ENCODE measurements around the gene ELMO1.
"Not testable (repeated sequence)": the region's sequence is repeated elsewhere in the genome, so short reads cannot be mapped to it uniquely, and the experiment has no call there.

The ELMO1 gene

DNA sequence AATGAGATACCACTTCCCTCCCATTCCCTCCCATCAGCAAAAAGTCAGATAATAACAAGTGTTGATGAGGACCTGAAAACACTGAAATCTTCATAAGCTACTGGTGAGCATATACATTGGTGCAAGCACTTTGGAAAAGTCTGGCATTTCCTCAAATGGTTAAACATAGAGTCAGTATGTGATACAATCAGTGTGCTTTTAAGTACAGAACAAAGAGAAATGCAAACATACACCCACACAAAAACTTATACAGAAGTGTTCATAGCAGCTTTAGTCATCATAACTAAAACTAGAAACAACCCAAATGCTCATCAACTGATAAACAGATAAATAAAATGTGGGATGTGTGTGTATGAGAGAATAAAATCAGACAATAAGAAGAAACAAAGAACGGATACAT is 261.9 kb downstream of the ELMO1 start:
- no peak for DNase-seq
- no peak for ATAC-seq

DNA sequence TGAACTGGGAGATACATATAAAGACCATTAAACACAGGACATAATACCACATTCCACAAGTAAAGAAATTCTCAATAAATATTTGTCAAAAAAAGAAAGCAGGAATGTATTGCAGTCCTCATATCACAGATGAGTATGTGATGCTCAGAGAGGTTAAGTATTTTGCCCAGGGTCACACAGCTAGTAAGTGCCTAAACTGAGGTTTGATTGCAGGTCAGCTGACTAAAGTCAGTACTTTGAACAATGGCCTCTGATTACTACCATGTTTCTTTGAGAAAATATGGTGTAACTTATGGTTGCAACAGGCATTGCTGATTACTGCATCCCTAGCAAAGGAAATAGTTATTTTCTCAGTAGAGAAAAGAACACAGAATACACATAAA is 267.1 kb downstream of the ELMO1 start:
- ATAC-seq: no peak
- no peak for DNase-seq

DNA sequence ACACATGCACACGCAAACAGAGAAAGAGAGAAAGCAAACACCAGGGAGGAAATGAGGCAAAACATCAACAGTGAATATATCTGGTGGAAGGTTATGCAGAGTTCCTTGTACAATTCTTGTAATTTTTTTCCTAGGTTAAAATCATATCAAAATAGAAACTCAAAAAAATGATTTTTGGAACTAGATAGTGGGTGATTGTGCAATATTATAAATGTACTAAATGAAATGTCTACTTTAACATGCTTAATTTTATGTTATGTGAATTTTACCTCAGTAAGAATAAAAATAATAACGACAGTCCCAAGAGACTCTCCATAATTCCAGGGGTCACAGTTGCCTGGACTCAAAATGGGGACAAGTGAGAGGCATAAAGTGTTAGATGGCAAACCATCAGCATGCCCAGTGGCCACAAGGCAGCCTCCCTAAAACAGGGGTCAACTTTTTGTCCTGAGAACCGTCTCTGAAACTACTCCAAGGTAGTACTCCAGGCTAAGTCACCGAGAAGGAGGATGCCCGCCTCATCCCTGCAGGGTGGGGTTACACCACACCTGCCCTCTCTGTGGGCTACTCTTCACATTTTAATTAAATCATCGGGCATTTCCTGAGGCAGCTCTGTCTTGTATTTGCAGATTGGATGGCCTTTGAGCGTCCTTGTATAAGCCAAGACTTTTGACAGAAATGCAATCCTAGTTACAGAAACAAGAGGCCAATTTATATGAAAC is 267.7 kb downstream of the ELMO1 start:
- DNase-seq (no peak), ATAC-seq (no peak)

DNA sequence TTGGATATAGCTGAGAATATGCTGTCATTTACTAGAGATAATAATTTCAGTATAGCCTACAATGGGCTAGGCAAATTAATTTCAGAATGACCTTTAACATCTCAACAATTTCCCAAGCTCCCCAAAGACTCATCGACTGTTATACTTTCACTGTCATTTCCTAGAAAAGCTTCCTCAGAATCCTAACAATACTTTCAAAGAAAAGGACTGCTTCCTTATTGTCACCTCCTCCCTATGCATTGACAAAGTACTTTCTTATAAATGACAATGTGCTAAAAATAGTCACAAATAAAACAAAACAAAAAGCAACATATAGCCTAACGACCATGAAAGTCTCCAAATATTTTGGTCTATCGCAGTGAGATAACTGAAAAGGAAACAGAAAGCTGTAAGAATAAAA is 272.6 kb downstream of the ELMO1 start:
- DNase-seq (no peak), ATAC-seq (no peak)

DNA sequence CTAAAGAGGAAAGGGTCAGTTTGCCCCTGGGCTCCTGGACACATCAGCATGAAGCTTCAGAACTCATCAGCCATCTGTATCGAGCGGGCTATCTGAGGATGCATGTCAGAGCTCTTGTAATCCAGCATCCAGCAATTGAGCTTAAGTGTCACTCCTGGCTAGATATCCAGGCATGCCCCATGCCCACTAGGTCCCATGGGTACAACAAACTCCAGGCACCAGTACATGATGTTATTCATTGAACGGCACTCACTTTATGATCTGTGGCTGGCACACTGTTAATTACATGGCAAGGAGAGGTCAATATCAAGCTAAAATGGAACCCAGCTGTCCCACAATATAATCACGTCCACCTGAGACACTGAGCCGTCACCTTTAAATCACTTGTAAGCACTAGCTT is 274.2 kb downstream of the ELMO1 start:
- no peak for ATAC-seq

DNA sequence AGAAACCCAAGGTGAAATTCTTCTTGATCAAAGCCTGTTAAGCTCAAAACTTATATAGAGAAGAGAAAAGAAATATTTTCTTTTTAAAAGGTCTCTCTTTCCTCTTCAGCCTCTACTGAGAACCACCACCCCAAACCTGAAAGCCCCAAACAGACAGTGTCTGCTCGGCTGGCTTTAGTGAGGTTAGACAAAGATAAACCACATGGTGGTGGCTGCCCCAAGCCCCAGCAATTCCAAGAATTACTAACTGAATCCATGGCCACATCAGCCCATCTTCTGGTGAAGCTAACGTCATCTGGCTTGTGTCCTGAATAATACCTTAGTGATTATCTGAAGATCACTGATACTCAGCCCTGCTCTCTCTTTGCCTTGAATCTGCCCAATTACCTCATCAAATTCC is 275.0 kb downstream of the ELMO1 start:
- ATAC-seq: no peak
- no peak for DNase-seq

More for the DNA sequence above, 274.2 kb downstream of the ELMO1 start:
- DNase-seq: no peak

DNA sequence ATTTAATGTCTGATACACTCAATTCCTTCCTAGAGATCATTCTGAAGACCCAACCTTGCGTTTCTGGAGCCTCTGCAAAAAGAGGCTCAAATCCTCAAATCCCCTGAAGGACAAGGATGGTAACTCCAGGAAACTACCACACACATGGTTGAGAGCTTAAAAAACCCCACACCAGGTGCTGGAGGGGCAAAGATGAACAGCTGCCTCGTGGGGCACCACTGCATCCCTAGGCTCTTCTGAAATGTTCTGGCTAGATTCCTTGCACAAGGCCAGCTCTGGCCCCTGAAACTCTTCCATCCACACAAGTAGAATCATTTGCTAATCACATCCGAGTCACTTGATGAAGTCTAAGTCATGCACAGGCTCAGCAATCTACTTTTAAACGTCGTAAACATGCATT is 286.6 kb downstream of the ELMO1 start:
- DNase-seq (no peak), ATAC-seq (no peak)

DNA sequence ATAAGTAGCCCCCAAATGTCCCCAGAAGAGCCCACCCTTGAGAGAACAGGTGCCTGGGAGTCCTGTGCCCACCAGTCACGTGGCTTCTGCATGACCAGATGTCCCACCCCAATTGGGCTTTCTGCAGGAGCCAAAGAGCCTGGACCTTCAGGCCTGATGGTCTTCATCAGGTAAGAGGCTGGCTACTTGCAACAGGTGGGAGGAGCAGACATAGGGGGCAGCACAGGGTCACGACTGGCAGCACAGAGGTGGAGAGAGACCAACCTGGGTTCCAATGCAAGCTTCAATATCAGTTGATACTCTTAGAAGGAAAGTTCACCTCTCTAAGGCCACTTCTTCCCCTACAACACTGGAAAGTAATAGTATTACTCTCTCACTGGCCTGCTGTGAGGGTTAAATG is 288.0 kb downstream of the ELMO1 start:
- no peak for DNase-seq
- ATAC-seq: no peak

DNA sequence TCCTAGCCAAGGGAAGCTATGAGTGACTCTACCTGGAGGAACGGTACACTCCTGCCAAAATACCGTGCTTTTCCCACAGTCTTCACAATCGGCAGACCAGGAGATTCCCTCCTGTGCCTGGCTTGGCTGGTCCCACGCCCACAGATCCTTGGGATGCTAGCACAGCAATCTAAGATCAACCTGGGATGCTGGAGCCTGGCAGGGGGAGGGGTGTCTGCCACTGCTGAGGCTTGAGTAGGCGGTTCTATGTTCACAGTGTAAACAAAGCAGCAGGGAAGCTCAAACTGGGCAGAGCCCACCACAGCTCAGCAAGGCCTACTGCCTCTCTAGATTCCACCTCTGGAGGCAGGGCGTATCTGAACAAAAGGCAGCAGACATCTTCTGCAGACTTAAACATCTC is 295.3 kb downstream of the ELMO1 start:
- ATAC-seq (no peak), DNase-seq (no peak)

DNA sequence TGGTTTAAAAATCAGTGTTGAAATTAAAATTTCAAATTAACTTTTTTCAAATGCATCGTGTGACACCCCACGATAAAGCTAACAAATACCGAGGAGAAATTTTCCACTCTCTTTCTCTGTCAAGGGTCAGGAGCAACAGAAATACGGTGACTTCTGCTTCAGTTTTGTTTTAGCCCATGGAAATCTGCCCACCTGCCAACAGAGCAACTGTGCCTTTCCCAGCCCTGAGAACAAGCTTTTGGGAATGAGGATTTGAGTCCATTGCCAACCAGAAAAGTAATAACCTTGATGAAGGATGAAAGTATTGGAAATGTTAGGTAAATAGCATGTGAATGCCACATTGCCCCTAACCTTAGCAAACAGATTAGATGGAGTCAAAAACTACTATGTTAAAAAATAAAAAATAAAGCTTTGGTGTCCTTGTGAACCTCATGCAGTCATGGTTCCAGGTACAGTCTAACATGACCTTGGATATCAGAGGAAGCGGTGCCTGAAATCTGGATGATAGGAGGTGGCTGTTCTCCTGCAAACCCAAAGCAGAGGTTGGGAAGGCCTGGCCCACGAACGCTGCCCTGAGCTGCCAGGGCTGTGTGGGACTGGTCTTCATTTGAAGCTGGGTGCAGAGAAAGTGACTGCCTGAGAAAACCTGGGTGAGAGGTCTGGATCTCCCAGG is 296.8 kb downstream of the ELMO1 start:
- DNase-seq (no peak), ATAC-seq (no peak)

DNA sequence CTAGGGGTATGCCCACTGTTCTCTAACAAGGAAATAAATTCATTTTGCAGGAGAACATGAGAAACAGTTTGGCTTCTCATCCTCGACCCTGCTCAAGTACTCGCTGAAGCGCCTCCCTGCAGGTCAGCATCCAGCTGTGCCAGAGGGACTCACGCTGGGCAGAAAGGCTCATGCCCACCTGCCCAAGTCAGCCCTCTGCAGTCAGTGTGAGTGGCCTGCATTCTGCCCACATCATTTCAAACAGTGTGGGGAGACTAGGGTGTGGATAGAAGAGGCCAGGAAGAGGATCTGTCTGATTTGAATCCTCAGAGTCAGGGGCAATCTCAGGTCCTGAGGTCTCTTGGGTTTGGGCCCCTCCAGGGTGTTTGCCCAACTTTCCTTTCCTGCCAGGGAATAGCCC is 297.8 kb downstream of the ELMO1 start:
- no peak for ATAC-seq

DNA sequence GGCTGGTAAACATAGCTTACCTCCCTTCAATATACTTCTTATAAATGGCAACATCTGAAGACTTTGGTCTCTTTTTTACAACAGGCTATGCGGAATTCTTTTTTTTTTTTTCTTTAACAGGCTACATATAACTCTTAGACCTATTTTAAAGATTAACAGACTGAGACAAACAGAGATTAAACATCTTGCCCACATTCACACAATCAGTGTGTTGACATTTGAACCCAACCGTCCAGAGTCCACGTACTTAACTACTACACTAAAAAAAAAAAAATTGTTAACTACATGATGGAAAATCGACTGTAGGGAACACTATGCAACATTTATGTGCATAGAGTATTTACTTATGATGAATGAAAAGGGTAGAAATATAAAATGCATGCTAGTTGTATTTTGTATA is 298.5 kb downstream of the ELMO1 start:
- no peak for DNase-seq
- no peak for ATAC-seq

More for the DNA sequence above, 297.8 kb downstream of the ELMO1 start:
- DNase-seq: no peak

DNA sequence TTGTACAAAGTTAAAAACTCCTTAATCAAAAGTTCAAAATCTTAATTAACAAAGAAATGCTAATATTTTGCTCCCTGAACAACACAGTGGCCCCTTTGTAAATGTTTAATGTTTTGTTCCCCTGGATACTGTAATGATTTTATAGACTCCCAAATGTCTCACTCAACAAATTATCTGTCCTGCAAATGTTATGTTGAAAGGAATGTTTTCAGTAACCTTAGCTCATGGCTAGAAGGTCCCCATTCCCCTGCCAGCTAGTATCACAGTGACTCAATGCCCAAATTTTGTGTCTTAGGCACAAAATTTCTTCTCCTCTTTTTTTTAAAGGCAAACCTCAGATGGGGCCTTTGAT is 298.9 kb downstream of the ELMO1 start:
- ATAC-seq (no peak), DNase-seq (no peak)

DNA sequence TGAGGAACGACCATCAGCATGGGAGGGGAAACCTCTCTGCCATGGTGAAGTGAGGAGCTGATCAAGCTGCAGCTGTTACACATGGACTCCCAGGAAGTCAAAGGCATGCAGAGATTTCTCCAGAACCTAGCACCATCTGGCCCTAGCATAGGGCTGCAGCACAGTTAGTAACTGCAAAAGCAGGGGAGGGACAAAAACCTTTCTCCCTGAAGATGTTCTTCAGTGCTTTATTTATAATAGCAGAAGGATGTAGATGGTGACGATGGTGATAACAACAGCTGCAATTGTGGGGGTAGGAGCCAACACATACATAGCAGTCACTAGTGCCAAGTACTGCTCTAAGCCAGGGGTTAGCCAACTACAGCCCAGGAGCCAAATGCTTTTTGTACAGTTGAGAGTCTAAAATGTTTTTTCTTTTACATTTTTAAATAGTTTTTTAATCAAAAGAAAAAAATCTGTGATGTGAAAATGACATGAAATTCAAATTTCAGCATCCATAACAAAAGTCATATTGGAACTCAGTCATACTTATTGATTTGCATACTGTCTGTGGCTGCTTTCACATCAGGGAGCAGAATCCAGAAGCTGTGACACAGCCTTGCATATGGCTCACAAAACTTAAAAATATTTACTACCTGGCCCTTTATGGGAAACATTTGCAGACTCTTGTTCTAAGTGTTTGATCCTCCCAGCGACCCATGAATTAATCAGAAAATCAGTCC is 299.5 kb downstream of the ELMO1 start:
- DNase-seq (no peak), ATAC-seq (no peak)

DNA sequence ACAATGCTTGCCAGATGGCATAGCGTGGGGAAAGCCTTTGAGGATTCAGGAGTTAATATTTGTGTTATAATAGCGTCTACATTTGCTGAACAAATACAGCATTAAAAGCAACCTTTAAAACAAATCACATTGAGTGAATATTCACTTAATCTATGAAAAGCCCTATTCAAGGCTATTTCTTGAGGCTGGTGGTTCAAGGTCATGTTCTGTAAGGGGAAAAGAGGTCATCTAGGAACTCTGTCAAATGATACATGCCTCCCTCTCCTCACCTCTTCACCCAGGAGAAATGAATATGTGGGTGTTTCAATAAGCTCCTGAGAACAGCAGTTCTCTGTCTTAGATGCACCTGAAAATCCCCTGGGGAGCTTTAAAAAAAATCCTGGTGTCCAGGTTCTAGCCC is 303.0 kb downstream of the ELMO1 start:
- ATAC-seq (no peak), DNase-seq (no peak)

DNA sequence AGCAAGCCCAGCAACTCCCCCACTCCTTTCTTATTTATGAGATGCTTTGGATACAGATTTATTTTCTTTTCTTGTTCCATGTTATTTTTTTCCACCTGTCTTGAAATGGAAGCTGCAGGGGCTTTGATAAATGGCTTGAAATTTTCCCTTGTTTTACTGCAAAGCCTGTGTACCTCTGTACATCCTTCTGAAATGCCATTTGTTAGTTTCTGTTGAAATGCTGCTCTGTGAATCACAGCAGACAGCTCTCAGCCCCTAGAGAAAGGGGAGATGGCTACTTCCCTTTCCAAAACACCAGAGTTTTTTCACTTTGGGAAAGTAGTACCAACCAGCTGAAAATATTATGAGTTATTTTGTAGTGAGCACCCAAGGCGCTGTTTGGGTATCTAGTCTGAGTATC is 304.2 kb downstream of the ELMO1 start:
- no peak for DNase-seq
- ATAC-seq: no peak

DNA sequence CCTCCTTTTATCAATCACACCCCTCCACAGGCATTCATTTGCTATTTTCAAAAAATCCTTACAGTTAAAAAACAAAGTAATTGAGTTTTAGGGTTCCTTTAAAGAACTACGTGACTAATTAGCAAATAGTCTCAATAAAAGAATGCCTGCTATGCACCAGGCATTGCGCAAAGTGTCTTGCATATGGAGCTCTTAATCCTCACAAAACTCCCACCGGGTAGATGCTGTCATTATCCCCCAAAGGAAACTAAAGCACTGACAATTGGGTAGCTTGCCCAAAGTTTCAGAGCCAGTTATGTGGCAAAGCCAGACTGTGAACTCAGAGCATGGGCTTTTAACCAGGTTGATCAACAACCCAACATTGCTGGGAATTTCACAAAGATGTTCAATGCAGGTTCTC is 305.7 kb downstream of the ELMO1 start:
- ATAC-seq (no peak), DNase-seq (no peak)

DNA sequence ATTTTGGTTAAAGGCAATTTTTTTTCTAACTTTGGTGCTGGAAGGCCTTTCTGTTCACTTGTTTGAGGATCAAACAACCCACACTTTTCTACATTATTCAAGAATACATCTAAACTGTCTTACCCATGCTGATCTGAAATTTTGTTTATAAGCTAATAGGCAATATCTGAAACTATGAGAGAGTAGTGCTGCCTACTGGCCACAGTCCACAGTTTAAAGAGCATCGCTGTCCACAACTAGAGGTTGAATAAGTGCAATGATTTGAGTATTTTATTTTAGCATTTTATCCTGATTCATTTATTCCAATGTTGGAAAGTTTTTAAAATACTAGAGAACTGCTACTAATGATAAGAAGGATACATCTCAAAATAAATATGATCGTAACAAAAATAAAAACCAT is 306.9 kb downstream of the ELMO1 start:
- ATAC-seq: no peak

DNA sequence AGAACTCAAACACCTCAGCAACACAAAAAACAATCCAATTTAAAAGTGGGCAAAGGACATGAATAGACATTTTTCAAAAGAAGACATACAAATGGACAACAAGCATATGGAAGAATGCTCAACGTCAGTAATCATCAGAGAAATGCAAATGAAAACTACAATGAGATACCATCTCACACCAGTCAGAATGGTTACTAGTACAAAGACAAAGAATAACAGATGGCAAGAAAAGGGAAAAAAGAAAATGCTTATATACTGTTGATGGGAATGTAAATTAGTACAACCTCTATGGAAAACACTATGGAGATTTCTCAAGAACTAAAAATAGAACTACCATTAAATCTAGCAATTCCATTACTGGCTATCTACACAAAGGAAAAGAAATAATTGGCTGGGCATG is 314.8 kb downstream of the ELMO1 start:
- not testable (repeated sequence) for DNase-seq

More for the DNA sequence above, 306.9 kb downstream of the ELMO1 start:
- no peak for DNase-seq

DNA sequence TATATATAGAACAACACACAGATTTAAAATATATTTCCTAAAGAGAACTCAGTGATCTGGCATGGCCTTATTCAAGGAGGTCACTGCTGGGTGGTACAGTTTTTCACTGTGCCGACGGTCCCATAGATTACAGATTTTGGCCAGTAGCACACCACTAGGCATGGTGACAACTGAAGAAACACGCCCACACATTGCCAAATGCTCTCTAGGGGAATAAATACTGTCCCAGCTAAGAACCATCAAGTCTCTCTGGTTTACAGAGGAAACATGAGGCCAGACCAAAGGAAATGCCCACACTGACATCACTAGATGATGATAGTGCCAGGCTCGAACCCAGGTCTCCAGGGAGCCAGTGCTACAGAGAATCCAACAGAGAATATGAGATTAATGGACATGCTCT is 316.8 kb downstream of the ELMO1 start:
- DNase-seq (no peak), ATAC-seq (no peak)

More for the DNA sequence above, 314.8 kb downstream of the ELMO1 start:
- ATAC-seq: not testable (repeated sequence)

DNA sequence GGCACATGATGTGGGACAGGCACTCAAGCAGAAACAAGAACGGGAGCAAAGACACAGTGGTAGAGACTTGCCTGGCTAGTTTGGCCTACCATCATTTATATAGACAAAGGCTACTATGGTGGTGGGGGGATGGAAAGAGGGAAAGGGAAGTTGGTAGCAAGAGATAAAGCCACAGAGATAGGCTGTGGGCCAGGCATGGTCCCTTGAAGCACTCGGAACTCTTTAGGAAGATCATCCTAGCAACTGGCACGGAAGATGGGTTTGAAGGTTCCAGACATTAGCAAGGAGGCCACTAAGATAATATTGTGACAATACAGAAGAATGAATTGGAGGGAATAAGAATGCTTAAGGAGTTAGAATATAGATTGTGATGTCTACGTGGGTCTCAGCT is 319.6 kb downstream of the ELMO1 start:
- DNase-seq (no peak), ATAC-seq (no peak)

DNA sequence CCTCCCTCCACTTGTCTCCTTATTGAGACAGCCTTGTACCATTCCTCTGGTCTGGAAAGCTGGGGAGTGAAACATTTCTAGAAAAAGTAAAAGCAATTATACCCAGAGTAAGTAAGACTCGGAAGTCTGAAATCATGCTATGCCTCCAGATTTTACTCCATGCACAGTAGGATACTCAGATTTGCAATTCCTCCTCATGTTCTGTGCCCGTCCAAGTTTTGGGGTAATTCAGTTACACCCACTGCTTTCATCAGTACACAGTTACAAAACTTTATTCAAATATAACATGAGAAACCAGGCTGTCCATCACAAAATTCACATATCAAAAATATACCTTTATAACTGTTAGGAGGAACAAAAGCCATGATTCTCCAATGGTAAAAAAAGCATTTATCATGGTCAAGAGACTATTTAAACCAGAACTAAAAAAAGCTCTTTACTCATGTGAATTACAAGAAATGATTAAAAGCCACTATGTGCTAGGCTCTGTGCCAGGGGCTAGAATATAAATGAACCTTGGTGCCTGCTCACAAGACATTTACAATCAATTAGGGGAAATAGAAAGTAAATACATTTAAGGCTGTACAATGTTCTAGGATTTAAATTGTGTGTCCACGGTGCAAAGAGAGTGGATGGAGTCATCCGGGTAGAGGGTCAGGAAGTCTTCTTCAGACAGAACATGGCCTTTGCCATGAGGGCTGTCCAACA is 320.2 kb downstream of the ELMO1 start:
- ATAC-seq: no peak
- DNase-seq: no peak

DNA sequence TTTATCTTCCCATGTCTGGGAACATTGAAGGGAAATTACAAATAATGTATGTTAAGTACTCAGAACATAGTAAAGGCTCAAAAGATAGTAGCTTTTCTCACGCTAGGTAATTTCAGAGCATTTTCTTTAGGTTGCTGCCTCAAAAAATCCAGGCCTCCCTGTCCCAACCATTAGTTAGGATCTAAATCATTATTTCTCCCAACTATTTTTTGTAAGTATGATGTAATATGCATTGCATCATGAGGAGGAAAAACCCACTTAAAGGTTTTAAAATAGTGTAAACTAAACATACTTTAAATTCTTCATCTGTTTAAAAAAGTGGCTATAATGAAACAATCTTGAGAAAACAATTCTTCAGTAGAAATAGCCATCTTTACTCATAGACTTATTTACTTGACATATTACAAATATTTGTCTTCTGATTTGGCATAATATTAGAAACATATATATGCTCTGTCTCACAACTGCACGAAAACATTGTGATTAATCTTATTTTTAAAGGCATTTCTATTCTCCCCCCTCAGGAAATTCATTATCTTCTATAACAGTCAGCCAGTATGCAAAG is 329.3 kb downstream of the ELMO1 start:
- DNase-seq: no peak
- ATAC-seq: no peak
